ENCODE measurements around the gene SLC30A2.

DNA sequence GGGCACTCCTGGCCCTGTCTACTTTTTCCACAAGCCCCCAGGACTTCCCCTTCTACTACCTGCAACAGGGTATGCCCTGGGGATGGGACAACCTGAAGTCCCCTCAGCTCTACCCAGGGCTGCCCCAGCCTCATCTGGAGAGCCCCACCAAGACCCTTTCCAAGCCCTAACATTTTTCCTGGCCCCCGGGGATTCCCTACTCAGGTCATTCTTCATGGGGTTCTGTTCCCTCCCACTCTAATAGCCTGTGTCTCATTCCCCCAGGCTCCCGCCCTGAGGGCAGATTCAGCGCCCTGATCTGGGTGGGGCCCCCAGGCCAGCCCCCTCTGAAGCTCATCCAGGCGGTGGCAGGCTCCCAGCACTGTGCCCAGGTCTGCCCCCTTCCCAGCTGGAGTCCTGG is 14.7 kb downstream of the SLC30A2 start:
- TF ChIP-seq, protein P1, sequence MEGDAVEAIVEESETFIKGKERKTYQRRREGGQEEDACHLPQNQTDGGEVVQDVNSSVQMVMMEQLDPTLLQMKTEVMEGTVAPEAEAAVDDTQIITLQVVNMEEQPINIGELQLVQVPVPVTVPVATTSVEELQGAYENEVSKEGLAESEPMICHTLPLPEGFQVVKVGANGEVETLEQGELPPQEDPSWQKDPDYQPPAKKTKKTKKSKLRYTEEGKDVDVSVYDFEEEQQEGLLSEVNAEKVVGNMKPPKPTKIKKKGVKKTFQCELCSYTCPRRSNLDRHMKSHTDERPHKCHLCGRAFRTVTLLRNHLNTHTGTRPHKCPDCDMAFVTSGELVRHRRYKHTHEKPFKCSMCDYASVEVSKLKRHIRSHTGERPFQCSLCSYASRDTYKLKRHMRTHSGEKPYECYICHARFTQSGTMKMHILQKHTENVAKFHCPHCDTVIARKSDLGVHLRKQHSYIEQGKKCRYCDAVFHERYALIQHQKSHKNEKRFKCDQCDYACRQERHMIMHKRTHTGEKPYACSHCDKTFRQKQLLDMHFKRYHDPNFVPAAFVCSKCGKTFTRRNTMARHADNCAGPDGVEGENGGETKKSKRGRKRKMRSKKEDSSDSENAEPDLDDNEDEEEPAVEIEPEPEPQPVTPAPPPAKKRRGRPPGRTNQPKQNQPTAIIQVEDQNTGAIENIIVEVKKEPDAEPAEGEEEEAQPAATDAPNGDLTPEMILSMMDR (IDR thresholded peaks at IDR 0.05; ENCODE audit: insufficient read depth, low read length) = no peak
- no peak for TF ChIP-seq GABPA (IDR thresholded peaks at IDR 0.05; ENCODE audit: low read depth)

Data from HL-60 (cell line).